NCI-H146 treated with DMSO at 0.1 percent for 48 hours (cell line): ENCODE measurements around the gene PFKP.

ENCODE experiments used
- DNase-seq: peaks from one replicate; lab custom pipeline; 2025; ENCODE audit not compliant: unreplicated experiment; lab: John Stamatoyannopoulos, UW

PFKP gene

GRCh38 chr10:3067118-3067858 is at the start of gene PFKP:
TSS of gene PFKP (plus strand) at chr10:3067548. CDS start at chr10:3067596, 48 bp downstream.
- DNase-seq: peak; percentile 42

DNA sequence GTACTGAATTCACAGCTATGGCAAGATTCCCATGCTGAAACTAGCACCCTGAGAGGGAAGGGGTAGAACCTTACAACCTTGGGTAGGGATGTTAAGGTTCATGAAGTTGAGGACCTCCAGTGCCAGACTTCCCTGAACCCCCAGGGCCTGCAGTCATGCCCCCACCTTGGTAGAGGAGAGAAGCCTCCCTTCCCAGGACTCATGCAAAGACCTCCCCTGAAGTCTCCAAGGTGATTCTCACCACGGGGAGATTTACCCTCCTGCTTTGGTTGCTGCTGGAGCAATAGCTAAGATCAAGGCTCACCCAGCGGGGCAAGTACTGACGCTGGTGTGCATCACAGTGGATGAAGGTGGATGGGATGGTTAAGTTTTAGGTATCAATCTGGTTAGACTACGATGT is 49.1 kb upstream of the PFKP start:
- no peak for DNase-seq

- DNase-seq: no peak
These were observed 47.0 kb upstream of the PFKP start for GRCh38 chr10:3020311-3020710.

DNA sequence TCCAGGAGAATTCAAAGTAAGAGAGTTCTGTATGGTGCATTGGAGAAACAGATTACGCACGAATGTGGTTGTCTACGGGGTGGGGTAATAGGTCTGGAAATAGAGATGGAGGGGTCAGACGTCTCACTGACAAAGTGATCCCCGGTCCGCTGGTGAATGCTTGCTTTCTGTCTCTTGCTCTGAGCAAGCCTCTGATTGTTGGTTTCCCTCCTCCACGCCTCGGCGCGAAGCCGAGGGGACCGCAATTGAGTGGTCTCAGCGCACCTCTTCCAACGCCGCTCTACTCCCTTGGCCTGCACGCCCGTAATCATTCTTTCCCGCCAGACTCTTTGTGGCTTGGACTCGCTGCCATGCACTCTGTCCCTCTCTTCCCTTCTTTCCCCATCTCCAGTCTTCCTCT is 46.5 kb upstream of the PFKP start:
- no peak for DNase-seq

DNA sequence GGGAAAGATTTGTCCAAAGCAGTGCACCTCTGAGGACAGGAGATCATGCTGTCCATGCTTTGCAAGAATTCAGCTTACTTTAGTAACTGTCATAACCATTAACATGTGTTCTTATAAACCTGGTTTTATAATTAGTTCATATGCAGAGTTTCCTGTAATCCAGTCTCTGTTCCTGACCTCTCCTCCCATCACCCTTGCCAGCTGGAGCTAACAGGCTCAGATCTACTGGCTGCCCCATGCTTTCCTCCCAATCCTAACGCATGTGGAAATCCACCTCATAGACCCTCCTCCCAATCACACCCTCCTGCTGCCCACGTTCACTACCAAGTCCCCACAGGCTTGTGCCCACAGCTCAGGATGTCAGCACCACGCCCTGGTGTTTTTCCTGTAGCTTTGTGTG is 45.3 kb upstream of the PFKP start:
- no peak for DNase-seq

DNA sequence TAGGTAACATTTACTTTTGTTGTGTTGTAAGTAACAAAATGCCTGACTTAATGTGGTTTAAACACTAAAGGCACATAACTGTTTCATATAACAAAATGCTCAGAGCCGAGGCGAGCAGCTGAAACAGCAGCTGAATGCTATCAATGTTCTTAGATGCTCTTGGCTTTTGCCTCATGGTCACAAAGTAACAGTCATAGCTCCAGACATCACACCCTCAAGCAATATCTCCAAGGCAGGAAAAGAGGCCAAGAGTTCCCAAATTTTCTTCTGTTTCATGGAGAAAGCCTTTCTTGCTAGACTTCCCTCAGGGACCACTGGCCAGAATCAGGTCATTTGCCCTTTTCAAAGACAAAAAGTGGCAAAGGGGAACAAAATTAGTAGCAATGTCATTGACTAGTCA is 43.5 kb upstream of the PFKP start:
- DNase-seq: no peak

DNA sequence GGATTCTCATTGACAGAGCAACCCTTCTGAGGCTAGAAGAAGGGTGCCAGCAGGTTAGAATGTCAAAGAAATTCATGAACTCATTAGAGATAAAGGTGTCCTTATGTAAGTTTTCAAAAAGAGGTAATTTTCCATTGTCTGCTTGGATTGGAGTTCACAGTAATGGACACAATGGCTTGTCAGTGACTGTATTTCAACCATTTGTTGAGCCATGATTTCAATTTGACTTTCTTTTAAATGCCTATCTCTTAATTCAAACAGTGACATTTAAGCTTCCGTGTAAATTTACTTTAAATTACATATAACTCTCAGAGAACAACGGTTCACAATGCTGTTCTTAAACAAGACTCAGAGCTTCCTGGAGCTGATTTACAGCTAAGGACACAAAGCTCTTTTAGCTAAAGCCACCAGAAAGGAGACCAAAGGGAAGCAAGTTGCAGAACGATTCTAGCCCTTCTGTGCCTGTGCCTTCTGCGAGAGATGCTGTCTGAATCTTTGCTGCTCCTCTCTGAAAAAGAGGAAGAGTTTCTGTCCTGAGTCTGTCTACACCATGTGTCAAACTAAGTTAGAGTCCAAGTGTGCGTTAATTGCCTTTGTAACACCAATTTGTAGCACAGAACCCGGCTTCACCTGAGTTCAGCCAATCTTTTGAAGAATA is 42.2 kb upstream of the PFKP start:
- DNase-seq: no peak

DNA sequence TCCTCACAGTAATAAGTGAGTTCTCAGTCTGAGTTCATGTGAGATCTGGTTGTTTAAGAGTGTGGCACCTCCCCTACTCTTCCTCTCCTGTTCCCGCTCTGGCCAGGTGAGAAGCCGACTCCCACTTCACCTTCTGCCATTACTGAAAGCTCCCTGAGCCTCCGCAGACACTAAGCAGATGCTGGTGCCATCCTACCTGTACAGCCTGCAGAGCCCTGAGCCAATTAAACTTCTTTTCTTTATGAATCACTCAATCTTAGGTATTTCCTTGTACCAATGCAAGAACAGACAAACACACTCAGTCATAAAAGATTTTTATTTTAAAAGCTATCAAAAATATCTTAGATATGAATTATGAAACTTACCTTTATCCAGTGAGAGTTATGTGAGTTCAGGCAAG is 39.5 kb upstream of the PFKP start:
- no peak for DNase-seq

DNA sequence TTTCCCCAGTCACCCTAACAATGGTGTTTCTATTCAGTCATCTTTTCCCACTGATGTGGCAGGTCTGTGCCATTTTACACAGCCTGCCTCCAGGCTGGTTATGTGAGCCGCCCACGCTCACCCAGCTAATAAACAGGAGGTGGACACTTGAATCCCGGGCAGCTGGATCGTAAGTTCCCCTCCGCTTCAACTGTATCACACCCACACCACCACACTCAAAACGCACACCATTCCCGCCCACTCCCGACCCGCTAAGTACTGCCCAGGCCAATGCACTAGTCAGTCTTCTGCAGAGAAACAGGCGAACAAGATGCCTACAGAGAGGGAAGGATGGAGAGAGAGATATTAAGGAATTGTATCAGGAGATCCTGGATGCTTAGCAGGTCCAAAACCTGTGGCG is 38.9 kb upstream of the PFKP start:
- DNase-seq: no peak

DNA sequence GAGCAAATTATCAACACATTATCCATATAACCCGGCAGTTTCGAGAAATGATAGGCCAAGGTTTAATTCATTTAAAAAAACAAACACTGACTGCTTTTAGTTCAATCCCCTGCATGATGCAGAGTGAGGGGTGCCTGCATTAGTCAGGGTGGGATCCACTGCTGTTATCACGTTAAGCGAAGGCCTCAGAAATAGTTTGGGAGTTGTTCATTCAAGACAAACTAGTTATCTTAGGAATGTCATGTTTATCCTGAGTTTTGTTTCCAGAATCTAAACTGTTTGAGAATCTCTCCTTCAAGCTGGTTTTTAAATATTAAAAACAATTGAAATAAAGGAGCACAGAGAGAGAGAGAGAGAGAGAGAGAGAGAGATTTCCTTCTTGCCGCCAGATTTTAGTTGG is 36.6 kb upstream of the PFKP start:
- no peak for DNase-seq

GRCh38 chr10:3031490-3031889 is 35.9 kb upstream of the PFKP start:
- DNase-seq: no peak

DNA sequence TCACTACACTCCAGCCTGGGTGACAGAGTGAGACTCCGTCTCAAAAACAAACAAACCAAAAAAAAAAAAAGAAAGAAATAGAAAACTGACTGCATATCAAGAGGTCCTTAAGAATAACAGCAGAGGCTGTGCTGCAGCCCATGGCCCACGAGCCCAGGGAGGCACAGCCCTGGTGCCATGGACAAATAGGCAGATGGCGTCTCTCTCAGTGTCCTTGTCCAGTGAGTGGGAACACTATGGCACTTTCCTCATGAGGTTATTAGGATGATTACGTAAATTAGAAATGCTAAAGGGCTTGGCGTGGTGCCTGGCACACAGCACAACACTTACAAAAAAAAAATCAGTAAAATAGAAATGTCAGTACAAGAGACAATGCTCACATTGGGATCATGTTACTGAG is 33.4 kb upstream of the PFKP start:
- no peak for DNase-seq

DNA sequence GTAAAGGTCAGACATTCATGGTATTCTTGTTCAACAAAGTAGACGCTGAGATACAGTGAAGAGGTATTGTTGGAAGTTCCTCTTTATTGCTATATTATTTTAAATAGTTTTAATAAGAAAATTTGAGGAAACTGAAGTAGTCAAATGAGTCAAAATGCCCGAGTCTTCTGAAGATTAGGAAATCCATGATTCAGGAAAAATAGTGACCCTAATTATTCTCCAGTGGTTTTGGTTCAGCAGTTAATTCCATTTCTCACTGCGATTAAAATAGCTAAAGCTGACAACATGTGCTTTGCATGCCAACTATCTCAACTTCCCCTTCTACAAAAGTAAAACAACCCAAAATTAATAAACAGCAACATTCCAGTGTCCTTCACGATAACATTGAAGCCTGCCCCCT is 32.7 kb upstream of the PFKP start:
- no peak for DNase-seq

GRCh38 chr10:3036155-3037021 is 31.0 kb upstream of the PFKP start:
- no peak for DNase-seq

- no peak for DNase-seq
These were observed 30.2 kb upstream of the PFKP start for GRCh38 chr10:3037182-3037581.

GRCh38 chr10:3040069-3040468 is 27.3 kb upstream of the PFKP start:
- no peak for DNase-seq

- no peak for DNase-seq
These were observed 24.8 kb upstream of the PFKP start for GRCh38 chr10:3042589-3042988.

- DNase-seq: peak; percentile 71
These were observed 23.6 kb upstream of the PFKP start for GRCh38 chr10:3043512-3044368.

DNA sequence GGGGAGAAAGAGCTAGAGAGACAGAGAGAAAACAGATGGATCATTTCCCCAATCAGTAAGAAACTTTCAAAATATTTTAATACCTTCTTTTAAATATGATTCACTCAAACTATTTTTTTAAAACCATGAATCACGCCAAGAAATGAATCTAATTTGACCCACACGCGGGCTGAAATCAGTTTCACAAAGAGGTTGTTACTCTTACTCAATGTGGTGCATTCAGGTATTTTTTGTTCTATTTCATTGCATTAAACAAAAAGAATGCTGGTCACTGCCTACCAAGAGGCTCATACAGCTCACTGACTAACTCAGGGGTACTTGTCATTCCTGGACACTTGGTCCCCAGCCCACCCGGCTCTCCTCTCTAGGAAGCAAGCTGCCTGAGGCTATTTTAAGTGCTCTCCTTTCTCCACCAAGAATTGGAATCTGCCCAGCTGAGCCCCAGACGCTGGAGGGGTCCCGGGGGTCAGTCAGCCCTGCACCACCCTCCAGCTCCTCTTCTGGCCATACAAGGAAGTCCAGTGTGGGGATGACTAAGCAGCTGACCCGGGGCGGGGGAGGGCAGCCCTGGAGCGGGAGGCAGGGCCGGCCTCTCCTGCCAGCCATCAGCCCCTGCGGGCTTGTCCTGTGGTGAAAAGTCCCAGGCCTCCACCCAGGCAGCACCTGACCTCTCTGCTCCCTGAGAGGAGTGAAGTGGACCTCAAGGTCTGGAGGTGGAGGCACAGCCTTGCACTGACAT is 21.7 kb upstream of the PFKP start:
- no peak for DNase-seq

DNA sequence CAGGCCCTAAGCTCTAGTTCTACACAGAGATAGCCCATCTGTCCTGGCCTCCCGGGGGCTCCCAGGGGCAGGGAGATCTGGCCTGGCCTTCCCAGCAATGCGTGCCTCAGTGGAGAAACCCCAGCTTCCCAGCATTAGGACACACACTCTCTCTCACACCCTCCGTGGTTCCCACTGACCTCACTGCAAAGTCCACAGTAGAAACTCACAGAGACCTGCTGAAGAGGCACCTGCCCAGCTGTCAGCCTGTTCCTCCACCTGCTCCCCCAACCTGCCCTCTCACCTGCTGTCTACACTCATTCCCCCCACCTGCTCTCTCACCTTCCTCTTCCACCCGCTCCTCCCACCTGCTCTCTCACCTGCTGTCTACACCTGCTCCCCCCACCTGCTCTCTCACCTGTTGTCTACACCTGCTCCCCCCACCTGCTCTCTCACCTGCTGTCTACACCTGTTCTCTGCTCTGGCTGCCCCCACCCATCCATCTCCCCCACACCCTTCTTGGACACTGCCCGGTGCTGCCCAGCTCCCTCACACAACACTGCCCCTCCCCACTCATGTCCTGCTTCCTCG is 21.1 kb upstream of the PFKP start:
- DNase-seq: peak; percentile 31
